HEK293T (cell line): Measurements from ENCODE around the gene SNRPB2.

Experiments used
- ELF4 ChIP-seq: fragments of 450-650 bp; IDR thresholded peaks from 2 replicates; pipeline ENCODE4 v1.6.1; 2017; ENCODE audit warnings: antibody characterized with exemption
- FOXM1 ChIP-seq: fragments of 450-650 bp; IDR thresholded peaks from 2 replicates; pipeline ENCODE4 v1.6.1; 2017; ENCODE audit warnings: mild to moderate bottlenecking, borderline replicate concordance
- PKNOX1 ChIP-seq: fragments of 450-650 bp; IDR thresholded peaks from 2 replicates; pipeline ENCODE4 v1.6.1; 2016
- SUZ12 ChIP-seq: fragments of 450-650 bp; IDR thresholded peaks from 2 replicates; pipeline ENCODE4 v1.6.1; 2016; ENCODE audit warnings: mild to moderate bottlenecking
- TARDBP ChIP-seq: fragments of 450-650 bp; IDR thresholded peaks from 2 replicates; pipeline ENCODE4 v1.6.1; 2016

DNA sequence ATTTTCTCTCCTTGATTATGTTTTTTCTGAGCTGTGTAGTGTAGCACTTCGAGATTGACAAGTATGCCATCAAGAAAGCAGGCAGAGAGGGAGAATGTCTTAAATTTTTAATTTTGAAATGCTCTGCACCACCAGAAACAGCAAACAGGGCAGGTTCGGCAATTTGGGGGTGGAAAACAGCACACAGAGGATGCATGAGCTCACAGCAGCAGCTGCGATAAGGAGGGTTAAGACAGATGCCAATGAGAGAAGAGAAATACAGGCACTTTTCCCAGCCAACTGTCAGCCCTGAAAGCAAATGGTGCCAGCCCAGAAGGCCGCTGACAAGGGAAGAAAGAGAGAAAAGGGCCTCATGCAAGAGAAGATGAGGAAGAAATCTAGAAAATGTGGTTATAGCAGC lies 15.1 kb upstream of the SNRPB2 start:
- TF ChIP-seq PKNOX1 (no peak), ELF4 (no peak), FOXM1 (no peak), TARDBP (no peak), SUZ12 (no peak)
